Measurements from ENCODE around the gene MATR3.

DNA sequence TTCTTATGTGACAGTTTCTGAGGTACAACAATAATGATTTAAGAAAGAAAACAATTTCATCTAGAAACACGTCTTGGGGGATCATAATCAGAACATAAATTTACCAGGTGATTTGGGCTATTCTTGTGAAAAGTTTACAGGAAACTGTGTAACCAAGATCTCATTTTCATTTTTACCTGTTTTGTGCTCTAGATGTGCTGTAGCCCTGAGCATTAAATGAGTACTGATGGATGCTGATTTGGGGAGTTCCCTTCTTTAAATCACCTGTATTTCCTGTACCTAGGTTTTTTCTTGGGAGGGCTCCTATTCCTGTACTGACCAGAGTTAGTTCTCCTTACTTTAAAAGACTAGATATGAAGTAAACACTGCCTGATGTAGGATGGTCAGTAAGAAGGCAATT lies 12.7 kb downstream of the MATR3 start:
- TF ChIP-seq, protein P1, sequence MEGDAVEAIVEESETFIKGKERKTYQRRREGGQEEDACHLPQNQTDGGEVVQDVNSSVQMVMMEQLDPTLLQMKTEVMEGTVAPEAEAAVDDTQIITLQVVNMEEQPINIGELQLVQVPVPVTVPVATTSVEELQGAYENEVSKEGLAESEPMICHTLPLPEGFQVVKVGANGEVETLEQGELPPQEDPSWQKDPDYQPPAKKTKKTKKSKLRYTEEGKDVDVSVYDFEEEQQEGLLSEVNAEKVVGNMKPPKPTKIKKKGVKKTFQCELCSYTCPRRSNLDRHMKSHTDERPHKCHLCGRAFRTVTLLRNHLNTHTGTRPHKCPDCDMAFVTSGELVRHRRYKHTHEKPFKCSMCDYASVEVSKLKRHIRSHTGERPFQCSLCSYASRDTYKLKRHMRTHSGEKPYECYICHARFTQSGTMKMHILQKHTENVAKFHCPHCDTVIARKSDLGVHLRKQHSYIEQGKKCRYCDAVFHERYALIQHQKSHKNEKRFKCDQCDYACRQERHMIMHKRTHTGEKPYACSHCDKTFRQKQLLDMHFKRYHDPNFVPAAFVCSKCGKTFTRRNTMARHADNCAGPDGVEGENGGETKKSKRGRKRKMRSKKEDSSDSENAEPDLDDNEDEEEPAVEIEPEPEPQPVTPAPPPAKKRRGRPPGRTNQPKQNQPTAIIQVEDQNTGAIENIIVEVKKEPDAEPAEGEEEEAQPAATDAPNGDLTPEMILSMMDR (IDR thresholded peaks at IDR 0.05) = no peak
- no peak for TF ChIP-seq POLR2A (IDR thresholded peaks at IDR 0.05)

Data from uterus (tissue), 2 donors.